Measurements from ENCODE around the gene NCK2. TPM values are rescaled to one million over a fixed set of nuclear protein-coding genes. Genes with fewer than 3 reads are reported as not detected.

Gene NCK2
- polyA plus RNA-seq, 4 donors: 59.0 to 68.0 (median 63.0) TPM

DNA sequence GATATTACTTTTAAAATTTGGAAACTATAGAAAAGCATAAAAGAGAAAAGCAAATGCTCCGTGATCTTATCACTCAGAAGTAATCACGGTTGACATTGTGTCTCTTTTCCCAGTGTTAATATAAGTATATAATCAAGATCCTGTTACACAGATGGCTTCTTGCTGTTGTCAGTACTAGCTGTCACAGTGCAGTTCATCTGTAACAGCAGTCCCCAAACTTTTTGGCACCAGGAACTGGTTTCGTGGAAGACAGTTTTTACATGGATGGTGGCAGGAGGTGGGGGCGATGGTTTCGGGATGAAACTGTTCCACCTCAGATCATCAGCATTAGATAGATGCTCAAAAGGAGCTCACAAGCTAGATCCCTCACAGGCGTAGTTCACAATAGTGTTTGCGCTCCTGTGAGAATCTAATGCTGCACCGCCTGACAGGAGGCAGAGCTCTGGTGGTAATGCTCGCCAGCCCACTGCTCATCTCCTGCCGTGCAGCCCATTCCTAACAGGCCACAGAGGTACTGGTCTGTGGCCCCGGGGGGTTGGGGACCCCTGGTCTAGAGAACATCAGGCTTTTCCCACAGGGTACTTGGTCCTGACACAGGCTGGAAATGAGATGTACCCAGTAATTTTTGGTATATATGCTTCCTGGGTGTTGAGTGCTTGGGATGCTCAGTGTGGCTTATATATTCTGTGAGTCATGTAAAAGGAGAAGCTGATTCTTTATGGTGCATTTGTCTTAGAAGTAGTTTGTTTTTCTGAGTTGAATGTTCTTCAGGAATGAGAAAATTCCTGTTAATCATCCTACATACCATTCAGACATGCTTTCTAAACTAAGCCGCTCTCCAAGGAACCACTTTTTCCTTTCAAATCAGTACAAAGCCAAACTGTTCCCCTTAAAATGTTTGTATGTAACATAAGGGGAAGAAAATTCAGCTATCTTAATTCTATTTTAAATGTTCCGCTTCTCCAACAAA lies 121.8 kb downstream of the NCK2 start:
- DNase-seq (ENCODE audit: low read depth in 4 of 4, low spot score in 3 of 4): no peak

DNA sequence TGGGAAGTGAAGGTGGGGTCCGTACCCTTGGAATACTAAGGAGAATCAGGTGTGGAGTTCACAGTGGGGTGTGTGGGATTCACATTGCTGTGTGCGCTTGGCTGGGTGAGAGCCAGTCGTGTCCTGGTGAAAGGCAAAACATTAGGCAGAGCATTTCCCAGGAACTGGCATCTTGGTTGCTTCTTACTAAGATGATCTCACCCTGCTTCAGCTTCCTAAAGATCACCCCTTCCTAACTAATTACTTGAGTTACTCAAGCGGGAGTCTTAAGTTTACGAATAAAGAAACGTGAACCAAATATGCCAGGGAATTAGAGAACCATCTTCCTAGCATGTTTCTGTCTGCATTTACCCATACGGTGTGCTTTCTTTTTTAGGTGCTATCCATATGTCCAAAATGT lies 122.9 kb downstream of the NCK2 start:
- no peak for DNase-seq (ENCODE audit: low read depth in 4 of 4, low spot score in 3 of 4)

DNA sequence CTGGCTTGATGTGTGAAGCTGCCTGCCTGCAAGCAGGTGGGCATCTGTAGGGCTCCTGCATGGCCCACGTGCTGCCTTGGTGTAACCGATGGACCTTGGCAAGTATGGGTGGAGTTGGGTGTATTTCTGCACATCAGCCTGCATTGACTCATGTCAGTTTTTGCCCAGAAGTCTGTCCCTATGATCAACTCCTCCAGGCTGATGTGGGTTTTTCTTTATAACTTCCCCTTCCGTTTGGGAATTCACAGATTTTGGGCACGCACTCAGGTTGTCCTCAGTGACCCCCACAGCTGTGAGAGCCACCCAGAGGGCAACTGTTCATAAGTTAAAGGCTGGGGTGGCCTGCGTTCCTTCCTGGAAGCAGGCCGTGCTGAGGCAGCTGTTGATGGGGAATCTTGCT lies 123.3 kb downstream of the NCK2 start:
- DNase-seq (ENCODE audit: low read depth in 4 of 4, low spot score in 3 of 4): no peak

DNA sequence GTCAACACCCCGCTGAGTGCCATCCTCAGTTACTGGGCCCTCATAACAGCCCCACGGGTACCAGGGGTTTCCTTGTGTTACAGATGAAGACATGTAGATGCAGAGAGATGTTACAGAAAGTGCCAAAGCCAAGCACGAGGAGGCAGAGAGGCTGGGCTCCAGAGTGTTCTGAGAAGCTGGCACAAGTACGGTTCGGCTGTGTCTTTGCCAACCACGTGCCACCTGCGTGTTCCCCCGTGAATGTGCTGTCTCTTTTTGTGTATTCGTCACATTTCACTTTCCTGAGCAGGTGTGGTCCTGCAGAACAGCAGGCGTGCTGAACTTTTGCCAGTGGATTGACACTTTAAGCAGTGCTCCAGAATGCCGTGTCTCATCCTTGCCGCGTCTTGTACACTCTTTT lies 124.6 kb downstream of the NCK2 start:
- no peak for DNase-seq (ENCODE audit: low read depth in 4 of 4, low spot score in 3 of 4)

DNA sequence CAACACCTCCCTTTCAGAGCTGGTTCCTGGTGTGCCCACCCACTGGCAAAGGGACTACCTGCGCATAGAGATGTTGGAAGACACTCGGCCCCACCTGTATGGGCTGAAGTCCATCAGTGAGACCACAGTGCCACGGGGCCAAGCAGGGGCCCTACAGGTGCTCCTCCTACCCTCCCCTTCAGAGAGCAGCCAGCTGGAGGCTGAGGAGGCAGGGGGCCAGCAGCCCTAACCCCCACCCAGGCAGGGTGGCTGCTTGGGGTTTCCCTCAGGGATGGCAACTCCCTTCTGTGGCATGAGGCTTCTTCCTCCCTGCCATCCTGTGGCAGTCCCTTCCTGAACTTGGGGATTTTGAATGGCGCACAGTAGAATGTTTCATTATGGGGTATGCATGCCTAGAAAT lies 125.3 kb downstream of the NCK2 start:
- DNase-seq (ENCODE audit: low read depth in 4 of 4, low spot score in 3 of 4): no peak

DNA sequence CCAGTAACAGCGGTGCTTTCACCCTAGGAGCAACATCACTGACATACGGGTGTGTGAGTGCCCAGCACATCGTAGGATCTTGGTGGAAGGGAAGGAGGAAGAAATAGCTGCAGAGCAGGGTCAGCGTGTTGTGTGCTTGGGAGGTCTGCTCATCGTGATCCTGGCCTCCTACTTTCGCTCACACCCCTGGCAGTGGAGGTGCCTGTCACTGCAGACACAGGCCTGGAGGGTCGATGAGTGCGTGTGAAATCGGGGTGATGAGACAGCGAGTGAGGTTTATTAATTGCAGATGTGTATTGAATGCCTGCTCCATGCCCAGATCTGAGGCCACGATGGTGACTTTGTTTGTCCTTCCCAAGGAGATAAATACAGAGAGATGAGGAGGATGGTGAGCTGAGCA lies 126.1 kb downstream of the NCK2 start:
- no peak for DNase-seq (ENCODE audit: low read depth in 4 of 4, low spot score in 3 of 4)

DNA sequence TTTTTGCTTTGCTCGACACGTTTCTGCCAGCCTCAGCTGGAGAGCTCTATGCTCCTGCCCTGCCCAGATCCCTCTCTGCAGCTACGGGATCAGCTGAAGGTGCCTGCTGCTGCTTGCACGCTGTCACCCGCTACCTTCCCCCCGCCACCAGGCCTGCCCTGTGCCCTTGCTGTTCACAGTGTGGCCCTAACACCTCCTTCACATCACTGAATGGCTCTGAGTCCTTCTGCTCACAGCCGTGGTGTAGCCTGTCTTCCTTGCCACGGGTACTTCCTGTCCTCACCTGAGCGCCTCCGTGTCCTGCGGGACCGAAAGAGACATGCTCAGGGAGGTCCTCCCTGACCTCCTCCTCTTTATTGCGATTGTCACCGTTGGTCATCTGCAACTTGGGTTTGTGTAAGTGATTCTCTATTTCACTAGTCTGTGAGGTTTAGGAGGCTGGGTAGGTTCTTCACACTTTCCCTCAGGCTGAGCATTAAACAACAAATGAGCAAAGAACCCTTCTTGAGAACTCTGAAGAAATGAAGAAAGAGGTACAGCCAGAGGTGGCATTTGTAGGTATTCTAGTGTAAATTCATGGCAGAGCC lies 127.5 kb downstream of the NCK2 start:
- DNase-seq (ENCODE audit: low read depth in 4 of 4, low spot score in 3 of 4): no peak

DNA sequence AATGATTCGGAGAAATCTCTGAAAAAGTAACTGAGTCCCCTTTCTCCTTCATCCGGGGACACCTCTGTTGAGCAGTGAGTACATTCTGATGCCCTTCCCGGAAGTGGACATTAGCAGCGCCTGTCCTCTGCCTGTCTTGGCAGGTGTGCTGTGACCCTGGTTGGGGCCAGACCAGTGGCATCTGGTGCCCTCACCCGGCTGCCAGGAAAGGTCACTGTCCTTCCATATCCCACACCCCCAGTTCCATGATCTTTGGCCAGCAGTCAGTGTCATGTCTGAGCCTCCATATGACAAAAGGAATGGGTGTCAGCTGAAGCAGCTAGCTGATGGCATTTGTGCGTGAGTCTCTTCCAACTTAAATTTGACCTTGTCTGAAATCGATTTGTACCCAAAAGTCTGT lies 128.1 kb downstream of the NCK2 start:
- no peak for DNase-seq (ENCODE audit: low read depth in 4 of 4, low spot score in 3 of 4)

DNA sequence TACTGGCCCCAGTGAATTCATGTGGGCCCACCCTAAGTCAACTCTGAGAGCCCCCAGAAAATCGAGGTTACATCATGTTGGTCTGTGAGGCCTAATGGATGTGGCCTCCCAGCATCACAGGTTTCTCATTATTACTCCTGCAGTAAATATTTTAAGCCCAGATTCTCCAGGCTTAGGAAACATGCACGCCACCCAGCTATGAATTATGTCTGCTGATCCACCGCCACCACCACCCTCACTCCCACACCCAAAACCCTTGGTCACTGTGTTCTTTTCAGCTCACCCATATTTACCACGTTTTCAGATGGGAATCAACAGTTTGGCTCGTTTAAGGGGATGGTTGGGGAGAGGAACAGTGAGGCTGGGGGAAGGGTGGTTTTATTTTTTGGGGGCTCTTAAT lies 128.6 kb downstream of the NCK2 start:
- DNase-seq (ENCODE audit: low read depth in 4 of 4, low spot score in 3 of 4): no peak

DNA sequence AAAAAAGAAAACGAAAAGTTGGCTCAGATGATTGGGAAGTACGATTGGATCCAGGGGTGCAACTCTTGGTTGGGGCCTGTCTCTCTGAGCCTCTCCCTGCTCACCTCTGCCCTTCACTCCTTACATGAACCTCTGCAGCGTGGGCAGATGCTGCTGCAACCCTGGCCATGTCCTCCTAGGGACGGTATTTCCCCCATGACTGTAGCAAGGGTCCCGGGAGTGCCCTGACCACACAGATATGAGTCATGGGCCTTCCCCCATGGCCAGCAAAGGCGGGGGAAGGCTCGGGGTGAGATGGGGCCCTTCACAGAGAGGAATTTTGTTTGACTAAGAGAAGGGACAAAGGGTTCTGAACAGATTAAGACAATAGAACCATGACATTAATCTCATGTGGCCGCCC lies 129.0 kb downstream of the NCK2 start:
- no peak for DNase-seq (ENCODE audit: low read depth in 4 of 4, low spot score in 3 of 4)

DNA sequence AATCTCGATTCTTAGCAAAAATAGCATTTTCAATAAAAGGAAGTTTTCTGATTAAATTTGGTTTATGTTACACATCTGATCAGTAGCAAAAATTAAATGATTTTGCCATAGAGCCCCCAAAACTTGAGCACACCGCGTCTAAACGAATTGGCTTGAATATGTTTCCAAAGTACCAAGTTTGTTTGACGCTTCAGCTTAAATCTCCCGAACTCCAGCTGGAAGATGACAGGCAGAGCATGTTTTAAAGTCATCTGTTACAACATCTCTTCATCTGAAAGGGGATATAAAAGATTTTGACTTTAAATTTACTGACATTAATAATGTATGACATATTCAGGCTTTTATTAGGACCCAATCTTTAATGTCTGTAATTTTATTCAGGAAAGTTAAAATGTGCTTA lies 129.8 kb downstream of the NCK2 start:
- DNase-seq (ENCODE audit: low read depth in 4 of 4, low spot score in 3 of 4): no peak

DNA sequence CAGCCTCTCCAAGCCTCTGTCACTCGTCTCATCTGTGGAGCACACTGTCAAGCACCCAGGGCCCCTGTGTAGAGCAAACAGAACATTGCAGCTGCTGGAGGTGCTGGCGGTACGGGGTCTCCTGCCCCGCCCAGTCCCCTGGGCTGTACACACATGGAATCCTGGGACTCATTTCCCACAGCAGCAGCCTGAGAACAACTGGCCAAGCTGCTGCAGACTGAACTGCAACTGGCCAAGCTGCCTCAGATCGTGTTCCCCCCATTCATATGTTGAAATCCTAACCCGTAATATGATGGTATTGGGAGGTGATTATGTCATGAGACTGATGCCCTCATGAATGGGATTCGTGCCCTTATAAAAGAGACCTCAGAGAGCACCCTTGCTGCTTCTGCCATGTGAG lies 130.5 kb downstream of the NCK2 start:
- DNase-seq (ENCODE audit: low read depth in 4 of 4, low spot score in 3 of 4): no peak

DNA sequence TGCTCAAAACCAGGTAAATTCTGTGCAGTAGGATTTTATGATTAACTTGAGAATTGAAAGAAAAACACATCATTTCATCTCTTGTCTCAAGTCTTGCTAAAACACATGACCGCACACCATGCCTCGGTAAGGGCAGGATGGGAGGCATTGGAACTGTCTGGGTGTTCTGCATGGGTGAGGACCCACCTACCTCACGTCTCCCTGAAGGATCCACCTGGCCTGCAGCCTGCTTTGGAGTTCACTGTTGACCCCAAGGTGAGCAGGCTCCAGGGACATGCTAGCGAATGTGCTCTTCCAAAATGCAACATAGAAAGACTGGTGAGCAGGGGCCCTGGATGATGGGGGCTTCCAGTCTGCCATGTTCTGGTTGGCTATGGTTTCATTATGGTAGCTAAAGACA lies 131.5 kb downstream of the NCK2 start:
- DNase-seq (ENCODE audit: low read depth in 4 of 4, low spot score in 3 of 4): no peak

DNA sequence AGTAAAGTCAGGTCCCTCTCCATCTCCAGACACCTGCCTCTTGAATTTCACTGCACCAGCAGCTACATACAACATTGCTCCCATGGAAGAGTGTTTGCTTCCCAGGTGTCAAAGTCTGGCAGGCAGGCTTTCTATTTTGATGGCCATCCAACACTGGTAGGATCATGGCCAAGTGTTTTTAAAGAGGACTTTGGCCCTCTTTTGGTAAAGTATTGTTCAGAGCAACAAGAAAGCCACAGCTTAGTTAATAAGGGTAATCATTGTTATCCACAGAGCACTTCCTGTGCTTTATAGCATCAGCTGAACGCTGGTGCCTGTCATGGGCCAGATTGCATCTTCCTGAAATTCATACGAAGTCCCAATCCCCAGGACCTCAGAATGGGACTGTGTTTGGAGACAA lies 133.2 kb downstream of the NCK2 start:
- no peak for DNase-seq (ENCODE audit: low read depth in 4 of 4, low spot score in 3 of 4)

DNA sequence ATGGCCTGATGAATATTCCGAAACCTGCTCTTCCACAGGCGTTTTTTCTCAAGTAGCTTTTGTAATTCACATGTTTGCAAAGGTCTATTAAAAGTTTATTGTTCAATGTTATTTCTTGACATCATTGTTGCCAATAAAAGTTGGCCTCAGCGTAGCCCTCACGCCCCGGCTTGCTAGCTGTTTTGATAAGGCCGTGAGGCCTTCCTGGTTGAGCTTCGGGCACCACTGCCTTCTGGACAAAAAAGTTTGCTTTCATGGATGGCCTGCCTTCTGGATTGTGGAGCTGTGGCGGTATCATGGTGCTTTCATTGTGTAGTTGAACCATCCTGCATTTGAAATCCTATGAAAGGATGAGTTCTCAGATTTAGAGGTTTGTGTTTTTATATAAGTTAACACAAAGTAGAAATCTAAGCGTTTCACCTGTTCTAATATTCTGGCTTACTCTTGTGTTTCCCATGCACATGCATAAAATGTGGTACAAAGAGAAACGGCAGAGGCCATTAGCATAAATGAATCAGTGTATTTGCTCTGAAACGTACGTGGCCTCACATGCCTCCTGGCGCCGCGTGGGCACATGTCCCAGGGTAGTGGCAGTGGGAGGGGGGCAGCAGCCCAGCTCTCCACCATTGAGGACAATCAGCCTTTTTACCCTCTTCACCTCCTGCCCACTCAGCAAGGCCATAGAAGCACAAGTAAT lies 134.5 kb downstream of the NCK2 start:
- DNase-seq (ENCODE audit: low read depth in 4 of 4, low spot score in 3 of 4): no peak

DNA sequence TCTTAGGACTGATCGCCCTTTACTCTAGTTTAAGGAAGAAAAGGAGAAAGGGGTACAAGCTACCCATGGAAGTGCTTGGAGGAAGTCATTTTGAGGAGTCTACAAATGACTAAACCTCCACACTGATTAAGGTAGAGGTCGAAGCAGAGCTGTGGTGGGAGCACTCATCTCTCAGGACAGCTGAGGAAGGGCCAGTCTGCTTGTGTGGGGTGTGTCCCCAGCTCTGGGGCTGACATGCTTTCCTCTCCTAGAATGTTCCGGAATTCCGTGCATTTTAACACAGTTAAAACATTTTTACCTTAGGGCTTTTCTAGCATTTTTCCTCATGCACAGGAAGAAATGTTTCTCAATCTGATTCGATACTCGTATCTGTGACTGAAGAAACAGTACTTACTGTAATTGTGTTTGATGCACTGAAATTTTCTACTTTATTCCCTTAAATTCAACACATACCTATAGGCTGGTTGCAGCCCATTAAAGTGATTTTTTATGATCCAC lies 135.1 kb downstream of the NCK2 start:
- no peak for DNase-seq (ENCODE audit: low read depth in 4 of 4, low spot score in 3 of 4)

DNA sequence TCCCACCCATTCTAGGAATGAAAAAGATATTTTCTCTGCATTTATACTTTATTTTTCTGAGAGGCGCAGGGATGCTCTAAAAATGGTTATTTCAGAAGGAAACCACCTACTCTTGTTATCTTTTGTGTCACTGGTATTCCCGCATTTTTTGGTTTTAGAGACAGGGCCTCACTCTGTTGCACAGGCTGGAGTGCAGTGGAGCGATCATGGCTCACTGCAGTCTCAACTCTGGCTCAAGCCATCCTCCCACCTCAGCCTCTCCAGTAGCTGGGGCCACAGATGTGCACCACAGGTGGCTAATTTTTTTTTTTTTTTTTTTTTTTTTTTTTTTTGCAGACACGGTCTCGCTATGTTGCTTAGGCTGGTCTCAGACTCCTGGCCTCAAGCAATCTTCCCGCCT lies 135.9 kb downstream of the NCK2 start:
- no peak for DNase-seq (ENCODE audit: low read depth in 4 of 4, low spot score in 3 of 4)

DNA sequence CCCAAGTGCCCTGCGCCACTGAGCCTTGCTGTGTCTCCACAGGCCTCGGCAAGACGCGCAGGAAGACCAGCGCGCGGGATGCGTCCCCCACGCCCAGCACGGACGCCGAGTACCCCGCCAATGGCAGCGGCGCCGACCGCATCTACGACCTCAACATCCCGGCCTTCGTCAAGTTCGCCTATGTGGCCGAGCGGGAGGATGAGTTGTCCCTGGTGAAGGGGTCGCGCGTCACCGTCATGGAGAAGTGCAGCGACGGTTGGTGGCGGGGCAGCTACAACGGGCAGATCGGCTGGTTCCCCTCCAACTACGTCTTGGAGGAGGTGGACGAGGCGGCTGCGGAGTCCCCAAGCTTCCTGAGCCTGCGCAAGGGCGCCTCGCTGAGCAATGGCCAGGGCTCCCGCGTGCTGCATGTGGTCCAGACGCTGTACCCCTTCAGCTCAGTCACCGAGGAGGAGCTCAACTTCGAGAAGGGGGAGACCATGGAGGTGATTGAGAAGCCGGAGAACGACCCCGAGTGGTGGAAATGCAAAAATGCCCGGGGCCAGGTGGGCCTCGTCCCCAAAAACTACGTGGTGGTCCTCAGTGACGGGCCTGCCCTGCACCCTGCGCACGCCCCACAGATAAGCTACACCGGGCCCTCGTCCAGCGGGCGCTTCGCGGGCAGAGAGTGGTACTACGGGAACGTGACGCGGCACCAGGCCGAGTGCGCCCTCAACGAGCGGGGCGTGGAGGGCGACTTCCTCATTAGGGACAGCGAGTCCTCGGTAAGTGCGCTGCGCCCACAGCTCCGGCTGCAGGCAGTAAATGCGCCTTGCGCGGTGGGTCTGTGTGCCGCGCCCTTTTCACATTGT lies 136.8 kb downstream of the NCK2 start:
- DNase-seq (ENCODE audit: low read depth in 4 of 4, low spot score in 3 of 4): no peak

DNA sequence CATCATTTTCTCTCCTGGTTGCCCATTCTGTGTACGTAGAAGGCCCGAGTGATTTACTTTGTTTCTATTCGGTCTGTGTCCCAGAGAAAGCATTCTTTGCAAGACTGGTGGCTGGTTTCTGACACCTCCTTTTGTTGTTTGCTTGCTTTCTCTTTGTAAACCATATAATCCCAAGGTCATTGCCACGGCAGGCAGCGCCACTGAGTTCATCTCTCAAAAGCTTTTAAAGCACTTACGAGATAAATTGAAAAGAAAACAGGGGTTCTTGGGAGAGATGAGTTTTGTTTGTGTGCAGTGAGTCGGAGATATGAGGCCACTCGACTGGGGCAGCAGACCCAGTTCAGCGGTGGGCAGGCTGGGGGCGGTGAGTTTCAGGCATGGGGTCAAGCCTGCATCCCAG lies 137.6 kb downstream of the NCK2 start:
- no peak for DNase-seq (ENCODE audit: low read depth in 4 of 4, low spot score in 3 of 4)

DNA sequence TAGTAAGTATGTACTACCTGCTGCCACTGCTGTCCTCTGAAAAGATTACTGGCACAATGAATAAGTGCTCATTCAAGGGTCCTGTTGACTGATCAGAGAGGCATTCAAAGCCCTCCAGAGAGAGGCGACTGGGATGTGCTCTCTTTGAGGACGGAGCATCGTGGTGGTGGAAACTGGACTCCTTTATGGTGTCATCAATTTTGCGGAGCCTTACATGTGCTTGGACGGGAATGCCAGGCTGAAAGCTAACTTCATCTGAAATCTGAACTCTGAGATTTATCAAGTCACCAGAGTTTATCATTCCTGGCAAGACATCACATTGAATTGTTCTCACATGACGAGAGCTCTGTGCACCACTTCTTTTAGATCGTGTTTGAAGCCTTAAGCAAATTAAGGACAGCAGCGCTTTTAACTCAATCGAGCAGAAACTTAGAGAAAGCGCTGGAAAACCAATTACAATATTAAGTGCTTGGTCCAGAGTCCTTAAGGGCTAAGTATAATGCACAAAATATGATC lies 138.3 kb downstream of the NCK2 start:
- no peak for DNase-seq (ENCODE audit: low read depth in 4 of 4, low spot score in 3 of 4)

All from left renal pelvis (tissue), 4 donors.